Measurements from ENCODE around the gene B3GALT5.

The B3GALT5 gene

DNA sequence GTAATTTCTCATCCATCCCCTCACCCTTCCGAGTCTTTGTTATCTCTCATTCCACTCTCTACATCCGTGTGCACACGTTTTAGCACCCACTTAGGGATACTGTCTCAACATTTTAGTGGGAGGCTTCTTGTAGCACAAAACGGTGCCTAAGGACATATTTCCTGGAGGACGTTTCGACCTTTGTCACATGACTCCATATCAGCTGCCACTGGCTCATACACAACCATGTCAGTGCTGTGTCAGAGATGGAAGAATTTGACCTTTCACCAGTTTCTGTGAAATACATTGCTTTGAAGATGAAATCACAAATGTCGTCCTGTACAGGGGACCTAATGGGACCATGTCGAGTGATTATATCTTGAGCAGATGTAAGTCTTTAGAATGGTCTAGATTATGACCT is 15.6 kb downstream of the B3GALT5 start:
- Mint-ChIP-seq H3K9me3 (peaks cover 16% of the 10 kb centered on the region), H3K27me3 (ENCODE audit: low read depth, poor library complexity) (peaks cover 7% of the 10 kb centered on the region), H3K36me3 (ENCODE audit: low read depth) (peaks cover 7% of the 10 kb centered on the region), H3K4me1 (peaks cover 25% of the 10 kb centered on the region), H3K4me3 (no peak overlapping the region), H3K27ac (no peak overlapping the region)
- DNase-seq: no peak
- TF ChIP-seq, protein P1, sequence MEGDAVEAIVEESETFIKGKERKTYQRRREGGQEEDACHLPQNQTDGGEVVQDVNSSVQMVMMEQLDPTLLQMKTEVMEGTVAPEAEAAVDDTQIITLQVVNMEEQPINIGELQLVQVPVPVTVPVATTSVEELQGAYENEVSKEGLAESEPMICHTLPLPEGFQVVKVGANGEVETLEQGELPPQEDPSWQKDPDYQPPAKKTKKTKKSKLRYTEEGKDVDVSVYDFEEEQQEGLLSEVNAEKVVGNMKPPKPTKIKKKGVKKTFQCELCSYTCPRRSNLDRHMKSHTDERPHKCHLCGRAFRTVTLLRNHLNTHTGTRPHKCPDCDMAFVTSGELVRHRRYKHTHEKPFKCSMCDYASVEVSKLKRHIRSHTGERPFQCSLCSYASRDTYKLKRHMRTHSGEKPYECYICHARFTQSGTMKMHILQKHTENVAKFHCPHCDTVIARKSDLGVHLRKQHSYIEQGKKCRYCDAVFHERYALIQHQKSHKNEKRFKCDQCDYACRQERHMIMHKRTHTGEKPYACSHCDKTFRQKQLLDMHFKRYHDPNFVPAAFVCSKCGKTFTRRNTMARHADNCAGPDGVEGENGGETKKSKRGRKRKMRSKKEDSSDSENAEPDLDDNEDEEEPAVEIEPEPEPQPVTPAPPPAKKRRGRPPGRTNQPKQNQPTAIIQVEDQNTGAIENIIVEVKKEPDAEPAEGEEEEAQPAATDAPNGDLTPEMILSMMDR (IDR thresholded peaks at IDR 0.05): no peak

DNA sequence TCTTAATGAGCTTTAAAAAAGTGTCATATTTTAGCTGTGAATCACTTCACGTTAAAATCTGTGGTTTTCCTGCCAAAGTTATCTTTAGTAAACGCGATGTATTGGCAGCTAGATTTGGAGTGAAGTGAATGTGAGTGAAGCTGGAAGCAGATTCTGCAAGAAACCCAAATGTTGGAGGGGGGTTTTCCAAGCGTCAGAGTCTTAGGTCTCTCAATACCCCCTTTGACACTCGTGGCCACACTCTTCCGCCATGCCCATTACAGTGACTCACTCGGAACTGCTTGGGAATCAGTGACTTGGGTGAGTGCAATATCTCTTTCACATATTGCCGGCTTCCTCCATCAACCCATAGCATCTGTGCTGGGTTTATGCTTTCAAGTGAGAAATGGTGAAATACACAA is 17.5 kb downstream of the B3GALT5 start:
- Mint-ChIP-seq H3K4me1 (peaks cover 25% of the 10 kb centered on the region), H3K36me3 (ENCODE audit: low read depth) (no peaks in the 10 kb centered on the region), H3K27ac (no peak overlapping the region), H3K27me3 (ENCODE audit: low read depth, poor library complexity) (peaks cover 7% of the 10 kb centered on the region), H3K4me3 (no peak overlapping the region), H3K9me3 (peaks cover 6% of the 10 kb centered on the region)
- TF ChIP-seq, protein P1 (IDR thresholded peaks at IDR 0.05): no peak
- no peak for DNase-seq

DNA sequence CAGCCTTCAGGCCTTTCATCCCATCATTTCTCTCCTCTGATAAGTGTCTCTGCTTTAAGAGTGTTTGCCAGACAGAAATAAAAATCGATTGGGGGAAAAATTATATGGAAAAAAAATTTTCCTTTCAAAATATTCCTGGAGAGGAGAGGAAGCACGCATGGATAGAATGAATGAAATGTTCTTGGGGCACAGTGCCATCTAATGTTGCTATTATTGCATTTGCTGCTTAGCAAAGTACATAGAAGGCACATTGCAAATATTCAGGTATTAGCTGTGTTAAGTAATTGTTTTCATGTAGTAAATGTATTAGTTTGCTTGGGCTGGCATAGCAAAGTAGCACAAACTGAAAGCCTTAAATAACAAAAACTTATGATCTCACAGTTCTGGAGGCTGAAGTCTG is 18.1 kb downstream of the B3GALT5 start:
- Mint-ChIP-seq H3K27me3 (ENCODE audit: low read depth, poor library complexity) (peaks cover 7% of the 10 kb centered on the region), H3K4me1 (peaks cover 27% of the 10 kb centered on the region), H3K36me3 (ENCODE audit: low read depth) (no peaks in the 10 kb centered on the region), H3K4me3 (no peak overlapping the region), H3K9me3 (peaks cover 6% of the 10 kb centered on the region), H3K27ac (no peak overlapping the region)
- DNase-seq: no peak
- TF ChIP-seq, protein P1 (IDR thresholded peaks at IDR 0.05): no peak

DNA sequence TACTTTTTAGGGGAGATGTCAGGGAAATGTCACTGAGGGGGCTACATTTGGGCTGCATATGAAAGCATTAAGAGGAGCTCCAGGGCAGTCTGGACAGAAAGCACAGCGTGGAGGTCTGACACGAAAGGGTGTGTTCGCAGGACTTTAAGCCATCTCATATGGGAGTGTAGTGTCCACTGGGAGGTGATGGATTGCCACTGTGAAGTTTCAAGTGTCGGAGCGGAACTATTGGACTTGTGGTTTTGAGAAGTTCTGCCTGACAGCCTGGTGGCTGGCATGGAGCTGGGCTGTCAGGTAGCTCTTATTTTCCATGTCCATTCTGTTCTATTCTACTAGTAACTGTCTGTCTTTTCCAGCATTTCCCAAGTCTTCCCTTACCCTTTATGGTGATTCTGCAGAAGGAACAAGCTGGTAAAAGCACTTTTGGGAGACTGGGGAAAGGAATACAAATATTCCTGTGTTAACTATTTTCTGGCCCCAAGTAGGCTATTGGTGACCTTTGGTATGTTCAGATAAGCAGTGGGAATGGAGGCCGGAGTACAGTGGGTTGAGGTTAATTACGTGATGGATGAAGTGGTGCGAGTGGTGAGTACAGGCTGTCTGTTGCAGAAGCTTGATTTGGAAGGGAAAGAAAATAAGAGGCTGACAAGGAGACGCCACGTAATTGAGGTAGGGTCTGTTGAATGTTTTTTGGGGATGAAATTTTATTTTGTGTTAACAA is 19.3 kb downstream of the B3GALT5 start:
- no peak for DNase-seq
- TF ChIP-seq, protein P1 (IDR thresholded peaks at IDR 0.05): no peak
- Mint-ChIP-seq H3K27ac (no peak overlapping the region), H3K4me1 (peaks cover 39% of the 10 kb centered on the region), H3K9me3 (no peaks in the 10 kb centered on the region), H3K27me3 (ENCODE audit: low read depth, poor library complexity) (peaks cover 6% of the 10 kb centered on the region), H3K36me3 (ENCODE audit: low read depth) (no peaks in the 10 kb centered on the region), H3K4me3 (no peak overlapping the region)

DNA sequence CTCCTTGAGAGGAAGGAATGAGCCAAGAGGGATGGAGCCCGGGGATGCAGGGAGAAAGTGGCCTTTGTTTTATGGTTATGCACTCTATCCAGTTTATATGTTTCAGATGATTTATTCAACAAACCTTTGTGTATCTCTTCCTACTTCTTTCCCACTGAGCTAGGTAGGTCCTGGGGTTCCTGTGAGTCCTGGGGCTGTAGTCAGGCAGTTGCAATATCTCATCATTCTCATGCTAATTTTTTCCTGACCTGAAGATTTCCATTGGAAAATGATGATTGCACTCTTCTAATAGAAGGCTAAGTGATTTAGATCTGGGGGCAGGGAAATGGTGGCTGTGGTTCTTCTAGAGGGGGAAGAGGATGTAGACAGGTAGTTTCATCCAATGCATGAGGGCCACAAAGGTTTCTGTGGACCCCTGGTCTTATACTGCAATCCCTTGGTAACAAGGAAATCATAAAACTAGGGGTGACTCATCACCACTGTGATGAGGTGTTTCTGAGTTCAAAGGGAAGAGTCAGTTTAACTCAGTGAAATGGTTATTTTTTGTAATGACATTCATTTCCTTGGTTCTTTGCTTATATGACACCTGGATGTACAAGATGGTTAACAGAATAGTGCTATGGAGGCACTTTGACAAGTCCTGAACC is 20.2 kb downstream of the B3GALT5 start:
- Mint-ChIP-seq H3K27ac (no peak overlapping the region), H3K4me1 (peaks cover 48% of the 10 kb centered on the region), H3K4me3 (no peak overlapping the region), H3K9me3 (no peaks in the 10 kb centered on the region), H3K36me3 (ENCODE audit: low read depth) (no peaks in the 10 kb centered on the region), H3K27me3 (ENCODE audit: low read depth, poor library complexity) (peaks cover 8% of the 10 kb centered on the region)
- TF ChIP-seq, protein P1 (IDR thresholded peaks at IDR 0.05): no peak
- DNase-seq: no peak

DNA sequence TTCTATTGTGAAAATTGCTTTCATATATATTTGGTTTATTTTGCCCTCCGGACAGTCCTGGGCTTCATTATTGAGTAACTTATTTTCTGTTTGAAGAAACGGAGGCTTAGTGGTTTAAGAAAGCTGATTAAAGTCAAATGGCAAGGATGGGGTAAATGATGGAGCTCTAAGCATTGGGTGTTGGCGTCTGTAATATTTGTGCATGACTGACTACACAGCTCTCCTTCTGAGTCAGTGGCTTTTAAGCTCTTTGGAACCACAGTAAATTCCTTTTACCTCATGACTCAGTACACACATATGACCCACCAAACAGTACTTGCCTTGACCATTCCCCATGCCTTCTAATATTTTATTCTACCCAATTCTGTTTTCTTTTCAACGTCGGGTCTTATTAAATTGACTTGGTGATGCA is 21.0 kb downstream of the B3GALT5 start:
- DNase-seq: no peak
- TF ChIP-seq, protein P1 (IDR thresholded peaks at IDR 0.05): no peak
- Mint-ChIP-seq H3K36me3 (ENCODE audit: low read depth) (no peaks in the 10 kb centered on the region), H3K4me1 (peaks cover 56% of the 10 kb centered on the region), H3K27ac (no peak overlapping the region), H3K9me3 (no peaks in the 10 kb centered on the region), H3K4me3 (no peak overlapping the region), H3K27me3 (ENCODE audit: low read depth, poor library complexity) (peaks cover 12% of the 10 kb centered on the region)

All from nephron progenitor cell (in vitro differentiated cells).